Tibial nerve (tissue), 4 donors: Measurements from ENCODE around the gene DNAJC1. TPM values are rescaled to one million over a fixed set of nuclear protein-coding genes. Genes with fewer than 3 reads are reported as not detected.

Experiments
- DNase-seq, 2 donors: peaks; one replicate each; pipeline ENCODE4 v3.0.0-alpha.2; 2019; ENCODE audit warnings: low spot score in 2 of 2
- H3K27ac ChIP-seq, 4 donors: fragments of 200-600 bp; sonication (generic) in 3 of 4; one replicate each; pipeline ENCODE4 v1.5.1; 2017 to 2019; ENCODE audit warnings: mild to moderate bottlenecking in 1 of 4
- H3K27me3 ChIP-seq, 2 donors: fragments of 200-600 bp; sonication (generic) in 1 of 2; one replicate each; pipeline versions ENCODE4 v1.5.1 to v1.6.0; 2017 to 2019
- H3K36me3 ChIP-seq, 3 donors: fragments of 200-600 bp; sonication (generic); one replicate each; pipeline ENCODE4 v1.5.1; 2018 to 2019
- H3K4me1 ChIP-seq, 4 donors: fragments of 200-600 bp; sonication (generic) in 3 of 4; one replicate each; pipeline ENCODE4 v1.5.1; 2017 to 2019
- H3K4me3 ChIP-seq, 4 donors: fragments of 200-600 bp; sonication (generic) in 3 of 4; one replicate each; pipeline ENCODE4 v1.5.1; 2017 to 2019; ENCODE audit warnings: mild to moderate bottlenecking in 1 of 4, moderate library complexity in 1 of 4
- H3K9me3 ChIP-seq, 4 donors: fragments of 200-600 bp; sonication (generic) in 3 of 4; one replicate each; pipeline ENCODE4 v1.5.1; 2017 to 2019
- CTCF ChIP-seq, 5 experiments: fragments of 200-600 bp in 3 of 5; fragments of 450-650 bp in 2 of 5; sonication (generic) in 3 of 5; IDR thresholded peaks; one replicate each; pipeline ENCODE4 v1.5.1; 2016 to 2019; ENCODE audit warnings: antibody characterized with exemption in 5 of 5, mild to moderate bottlenecking in 3 of 5, moderate library complexity in 2 of 5
- EP300 ChIP-seq, 2 donors: sonication (generic); formaldehyde crosslinking; IDR thresholded peaks; one replicate each; pipeline ENCODE4 v1.6.1; 2017; ENCODE audit warnings: antibody characterized with exemption in 2 of 2, mild to moderate bottlenecking in 1 of 2
- POLR2A ChIP-seq, 2 donors: fragments of 450-650 bp; IDR thresholded peaks; one replicate each; pipeline ENCODE4 v1.6.1; 2017; ENCODE audit warnings: antibody characterized with exemption in 2 of 2, mild to moderate bottlenecking in 2 of 2, moderate library complexity in 2 of 2
- WGBS, 2 donors: methylation state at CpG; one replicate each; pipeline ENCODE4 v1.1.5; 2018; 5-methylcytosine and 5-hydroxymethylcytosine counted together
- total RNA-seq, 4 donors: library from RNA; depleted of rRNA; stranded (reverse); fragments of >200 nt; gene quantifications; one replicate each; pipeline ENCODE4 v1.1.0, GENCODE V29; 2016

Gene DNAJC1
- total RNA-seq, 4 donors from 2014 or later, result 71.7 to 112 (median 82.9) TPM

GRCh38 chr10:21740989-21741388, 262.5 kb downstream of the DNAJC1 start:
- H3K27ac ChIP-seq, result no peak overlapping the region
- DNase-seq, result no peak
- 72 to 75% methylated on average over 4 of the region's 4 CpGs for WGBS, 2 donors
- H3K4me1 ChIP-seq, result no peaks in the 10 kb centered on the region
- no peak overlapping the region for H3K4me3 ChIP-seq
- TF ChIP-seq EP300 (IDR thresholded peaks at IDR 0.05) (no peak), CTCF (IDR thresholded peaks at IDR 0.05) (no peak), POLR2A (IDR thresholded peaks at IDR 0.05) (no peak)
- peaks cover 0 to 83% (median 4%) of the 10 kb centered on the region in 3 donors for H3K36me3 ChIP-seq
- no peaks in the 10 kb centered on the region for H3K27me3 ChIP-seq
- H3K9me3 ChIP-seq, result no peaks in the 10 kb centered on the region

GRCh38 chr10:21737106-21737505, 266.4 kb downstream of the DNAJC1 start:
- H3K4me1 ChIP-seq, result peaks cover 0 to 7% (median 0%) of the 10 kb centered on the region in 4 donors
- WGBS, 2 donors, result 85 to 87% methylated on average over 4 of the region's 4 CpGs
- no peak overlapping the region for H3K4me3 ChIP-seq
- H3K27ac ChIP-seq, result no peak overlapping the region
- H3K27me3 ChIP-seq, result no peaks in the 10 kb centered on the region
- no peak for TF ChIP-seq EP300 (IDR thresholded peaks at IDR 0.05)
- TF ChIP-seq POLR2A (IDR thresholded peaks at IDR 0.05), result no peak
- TF ChIP-seq CTCF (IDR thresholded peaks at IDR 0.05), result no peak
- DNase-seq, result no peak
- peaks cover 0 to 68% (median 0%) of the 10 kb centered on the region in 3 donors for H3K36me3 ChIP-seq
- no peaks in the 10 kb centered on the region for H3K9me3 ChIP-seq

- H3K36me3 ChIP-seq, result peaks cover 0 to 51% (median 0%) of the 10 kb centered on the region in 3 donors
- peaks cover 0 to 7% (median 0%) of the 10 kb centered on the region in 4 donors for H3K4me1 ChIP-seq
- WGBS, 2 donors, result 59 to 68% methylated on average over 6 of the region's 6 CpGs
- no peak for TF ChIP-seq EP300 (IDR thresholded peaks at IDR 0.05)
- TF ChIP-seq CTCF (IDR thresholded peaks at IDR 0.05), result no peak
- no peak for TF ChIP-seq POLR2A (IDR thresholded peaks at IDR 0.05)
- no peaks in the 10 kb centered on the region for H3K9me3 ChIP-seq
- H3K27me3 ChIP-seq, result no peaks in the 10 kb centered on the region
- no peak overlapping the region for H3K4me3 ChIP-seq
- no peak overlapping the region for H3K27ac ChIP-seq
- no peak for DNase-seq
Observed at GRCh38 chr10:21733710-21734109, 269.8 kb downstream of the DNAJC1 start.

- Histone ChIP-seq H3K9me3 (no peaks in the 10 kb centered on the region), H3K27me3 (no peaks in the 10 kb centered on the region), H3K4me3 (no peak overlapping the region), H3K4me1 (peaks cover 0 to 7% (median 0%) of the 10 kb centered on the region in 4 donors), H3K36me3 (peaks cover 0 to 44% (median 0%) of the 10 kb centered on the region in 3 donors), H3K27ac (no peak overlapping the region)
- peak in 1 of 2 donors; percentile 22 for DNase-seq
- TF ChIP-seq POLR2A (IDR thresholded peaks at IDR 0.05) (no peak), CTCF (IDR thresholded peaks at IDR 0.05) (peak; percentile 53 to 82 (median 77)), EP300 (IDR thresholded peaks at IDR 0.05) (peak in 1 of 2 donors; percentile 44)
- 30 to 31% methylated on average over 10 of the region's 10 CpGs for WGBS, 2 donors
Observed at GRCh38 chr10:21732067-21732772, 271.3 kb downstream of the DNAJC1 start.

- H3K9me3 ChIP-seq, result no peaks in the 10 kb centered on the region
- H3K4me3 ChIP-seq, result no peak overlapping the region
- no peaks in the 10 kb centered on the region for H3K27me3 ChIP-seq
- H3K27ac ChIP-seq, result no peak overlapping the region
- H3K4me1 ChIP-seq, result peaks cover 0 to 23% (median 11%) of the 10 kb centered on the region in 4 donors
- peaks cover 0 to 16% (median 0%) of the 10 kb centered on the region in 3 donors for H3K36me3 ChIP-seq
- no peak for DNase-seq
- WGBS, 2 donors, result 92 to 95% methylated on average over 3 of the region's 3 CpGs
- TF ChIP-seq POLR2A (IDR thresholded peaks at IDR 0.05) (no peak), CTCF (IDR thresholded peaks at IDR 0.05) (no peak), EP300 (IDR thresholded peaks at IDR 0.05) (no peak)
Observed at GRCh38 chr10:21728618-21729017, 274.9 kb downstream of the DNAJC1 start.
